GM21825 (cell line): Measurements from ENCODE around the gene ABRACL.

Experiments
- ATAC-seq: cut with Tn5 transposase; IDR thresholded peaks from one replicate; pipeline ENCODE4 v1.9.1; 2021; ENCODE audit warnings: mild to moderate bottlenecking, moderate library complexity; ENCODE audit not compliant: unreplicated experiment

Gene ABRACL

DNA sequence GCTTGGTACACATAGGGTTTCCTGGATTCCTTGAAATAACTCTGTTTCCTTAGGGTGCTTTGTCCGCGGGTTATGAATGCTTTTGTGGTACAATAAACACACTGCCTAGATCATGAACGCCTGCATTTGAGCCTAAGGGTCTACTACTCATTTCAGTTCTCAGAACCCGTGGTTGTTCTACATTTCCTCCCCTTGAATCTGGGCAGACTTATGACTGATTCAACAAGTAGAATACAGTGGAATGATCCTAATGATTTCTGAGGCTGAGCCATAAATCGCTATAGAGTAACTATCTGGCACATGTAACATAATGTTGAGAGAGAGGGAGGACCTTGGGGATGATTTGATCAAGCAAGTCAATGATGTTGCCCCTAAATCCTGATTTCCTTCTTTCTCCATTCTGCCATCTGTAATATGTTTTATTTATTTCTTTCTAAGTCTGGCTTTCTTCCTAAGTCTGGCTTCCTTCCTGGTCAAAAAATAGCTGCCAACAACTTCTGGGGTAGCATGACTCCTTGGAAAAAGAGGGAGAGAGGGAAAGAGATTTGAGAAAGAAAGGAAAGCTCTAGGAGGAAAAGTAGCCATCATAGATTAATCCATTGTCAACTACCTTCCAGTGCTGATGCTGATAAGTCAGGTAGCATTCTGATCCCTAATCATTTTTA lies 23.0 kb downstream of the ABRACL start:
- ATAC-seq, result no peak

DNA sequence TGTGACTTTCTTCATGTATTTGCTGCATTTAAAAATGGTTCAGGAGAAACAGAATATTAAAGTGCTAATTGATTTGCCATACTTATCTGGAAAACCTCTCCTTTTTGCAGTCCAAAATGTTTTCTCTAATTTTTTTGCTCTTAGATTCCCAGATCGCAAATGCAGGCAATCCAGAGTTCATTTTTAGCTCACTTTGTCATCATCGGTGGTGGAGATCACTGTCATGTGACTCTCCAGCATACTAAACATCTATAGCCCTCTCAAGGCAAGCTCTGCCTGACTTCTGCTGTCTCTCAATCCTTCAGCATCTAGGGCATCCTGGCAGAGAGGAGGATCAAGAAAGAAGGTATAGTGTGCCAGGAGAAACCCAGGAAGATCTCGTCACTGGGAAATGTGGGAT lies 24.8 kb downstream of the ABRACL start:
- ATAC-seq, result no peak

DNA sequence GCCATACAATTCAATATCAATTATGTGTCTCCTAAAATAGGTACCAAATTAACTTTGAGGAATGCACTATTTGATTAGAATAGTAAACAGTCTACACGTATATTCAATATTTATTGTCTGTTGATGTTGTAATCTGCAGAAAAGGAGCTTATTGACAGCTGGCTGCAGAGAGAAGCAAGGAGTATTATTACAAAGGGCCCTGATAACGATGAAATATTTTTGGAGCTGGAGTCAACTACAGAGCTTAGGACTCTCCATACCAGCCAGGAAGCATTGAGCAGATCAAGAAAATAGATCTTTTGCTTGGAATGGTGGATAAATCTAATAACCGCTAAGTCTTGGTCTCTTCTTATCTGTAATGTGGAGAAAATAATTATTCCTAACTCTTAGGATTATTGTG lies 25.5 kb downstream of the ABRACL start:
- no peak for ATAC-seq

DNA sequence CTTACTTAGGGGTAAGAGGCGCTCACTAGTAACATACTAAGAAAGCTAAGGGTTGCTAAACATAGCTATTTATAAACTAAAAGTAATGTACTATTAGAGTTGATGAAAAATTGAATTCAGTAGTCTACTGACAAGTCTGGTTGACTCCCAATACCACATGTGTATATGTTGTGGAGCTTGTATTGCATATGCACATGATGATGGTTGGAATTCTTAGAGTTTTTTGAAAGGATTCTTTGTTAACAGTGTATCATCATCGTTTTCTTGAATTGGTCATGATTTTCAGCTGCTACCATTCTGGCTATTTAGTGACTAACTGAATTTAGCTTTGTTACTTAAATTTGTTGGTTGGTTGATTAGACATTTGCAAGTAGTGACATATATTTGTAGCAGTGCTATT lies 27.2 kb downstream of the ABRACL start:
- no peak for ATAC-seq

DNA sequence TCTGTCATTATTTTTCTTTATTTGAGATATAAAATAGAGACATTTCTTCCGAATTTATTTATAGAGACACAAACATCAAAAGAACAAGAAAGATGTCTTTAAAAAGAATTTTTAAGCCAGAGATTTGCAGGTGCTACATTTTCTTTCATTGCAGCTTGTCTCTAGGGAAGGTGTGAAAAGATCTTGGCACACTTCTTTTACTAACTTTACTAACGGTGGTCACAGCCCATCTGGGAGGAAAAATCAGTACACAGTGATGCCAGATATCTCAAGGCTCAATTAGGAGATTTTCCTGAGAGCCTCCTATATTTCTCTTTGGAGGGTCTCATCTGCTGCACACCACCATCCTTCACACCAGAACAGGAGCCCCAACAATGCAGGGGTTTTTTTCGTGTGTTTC lies 29.5 kb downstream of the ABRACL start:
- no peak for ATAC-seq

DNA sequence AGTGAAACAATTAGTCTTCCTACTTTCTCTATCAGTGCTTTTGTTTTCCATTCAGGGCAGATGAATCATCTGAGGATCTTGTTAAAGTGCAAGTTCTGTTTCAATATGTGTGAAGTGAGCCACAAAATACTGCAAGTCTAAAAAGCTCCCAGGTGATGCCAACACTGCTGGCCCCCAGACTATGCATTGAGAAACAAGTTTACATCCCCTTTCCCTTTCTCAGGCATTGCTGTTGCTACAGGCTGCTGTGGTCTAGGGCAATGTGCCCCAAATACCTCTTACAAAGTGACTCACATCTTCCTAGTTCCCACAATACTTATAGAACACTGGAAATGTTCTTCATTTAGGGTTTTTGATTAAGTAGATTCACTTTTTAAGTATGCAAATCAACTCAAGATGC lies 31.8 kb downstream of the ABRACL start:
- ATAC-seq, result no peak

DNA sequence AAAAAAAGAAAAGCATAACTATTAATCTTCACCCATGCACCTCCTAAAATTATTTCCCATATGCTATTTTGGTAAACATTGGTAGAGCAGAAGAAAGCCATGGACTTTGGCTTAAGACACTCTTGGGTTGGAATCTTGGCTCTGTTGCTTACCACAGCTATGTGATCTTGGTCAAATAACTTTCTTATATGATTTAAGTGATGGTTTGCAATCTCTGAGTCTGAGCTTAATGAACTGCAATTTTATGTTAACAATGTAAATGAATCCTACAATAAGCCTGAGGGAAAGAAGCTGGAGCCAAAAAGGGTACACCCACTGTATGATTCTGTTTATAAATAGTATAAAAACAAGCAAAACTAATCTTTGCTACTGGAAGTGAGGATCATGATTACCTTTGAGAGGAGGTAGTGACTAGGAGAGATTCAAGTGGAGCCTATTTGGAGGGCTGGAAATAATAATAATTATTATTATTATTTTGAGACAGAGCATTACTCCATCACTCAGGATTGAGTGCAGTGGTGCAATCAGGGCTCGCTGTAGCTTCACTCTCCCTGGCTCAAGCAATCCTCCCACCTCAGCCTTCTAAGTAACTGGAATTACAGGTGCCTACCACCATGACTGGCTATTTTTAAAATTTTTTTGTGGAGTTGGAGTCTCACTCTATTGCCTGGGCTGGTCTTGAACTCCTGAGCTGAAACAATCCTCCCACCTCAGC lies 34.5 kb downstream of the ABRACL start:
- no peak for ATAC-seq

DNA sequence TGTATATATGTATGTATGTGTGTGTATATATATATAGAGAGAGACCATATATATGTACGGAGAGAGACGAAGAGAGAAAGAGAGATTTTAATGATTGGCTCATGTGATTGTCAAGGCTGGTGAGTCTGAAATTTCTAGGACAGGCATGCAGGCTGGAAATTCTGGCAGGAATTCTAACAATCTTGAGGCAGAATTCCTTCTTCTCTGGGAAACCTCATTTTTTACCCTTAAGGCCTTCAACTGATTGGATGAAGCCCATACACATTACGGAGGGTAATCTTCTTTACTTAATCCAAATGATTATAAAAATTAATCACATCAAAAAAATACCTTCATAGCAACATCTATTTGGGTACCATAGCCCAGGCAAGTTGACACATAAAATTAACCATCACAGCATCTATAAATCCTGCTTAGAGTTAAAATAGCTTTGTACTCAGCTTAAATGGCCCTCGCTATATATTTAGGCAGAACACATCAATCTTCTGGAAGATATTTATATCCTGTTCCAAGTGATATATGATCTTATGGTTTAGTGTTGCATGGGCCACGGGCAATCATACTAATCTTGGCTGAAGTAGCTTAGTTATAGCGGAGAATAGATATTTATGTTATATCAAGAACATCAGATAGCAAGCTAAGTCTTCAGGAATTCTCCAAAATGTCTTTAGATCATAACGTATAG lies 36.6 kb downstream of the ABRACL start:
- ATAC-seq, result no peak

DNA sequence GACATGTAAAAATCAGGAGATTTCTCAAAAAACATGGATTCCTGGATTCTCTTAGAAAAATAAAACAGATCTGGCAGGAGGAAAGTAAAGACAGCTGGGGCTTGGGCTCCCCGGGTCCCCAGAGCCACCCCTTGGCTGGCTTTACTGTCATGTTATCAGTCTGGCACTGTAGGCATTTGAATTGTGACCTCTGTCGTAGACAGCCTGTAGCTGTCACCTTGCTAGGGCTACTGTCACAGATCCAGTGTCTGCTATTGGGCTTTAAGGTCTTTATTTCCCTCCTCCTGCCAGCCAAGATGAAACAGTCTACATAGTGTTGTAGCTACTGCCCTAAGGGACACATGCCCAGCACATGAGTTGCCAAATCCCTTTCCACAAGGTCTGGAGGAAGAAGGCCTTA lies 37.5 kb downstream of the ABRACL start:
- ATAC-seq, result no peak

DNA sequence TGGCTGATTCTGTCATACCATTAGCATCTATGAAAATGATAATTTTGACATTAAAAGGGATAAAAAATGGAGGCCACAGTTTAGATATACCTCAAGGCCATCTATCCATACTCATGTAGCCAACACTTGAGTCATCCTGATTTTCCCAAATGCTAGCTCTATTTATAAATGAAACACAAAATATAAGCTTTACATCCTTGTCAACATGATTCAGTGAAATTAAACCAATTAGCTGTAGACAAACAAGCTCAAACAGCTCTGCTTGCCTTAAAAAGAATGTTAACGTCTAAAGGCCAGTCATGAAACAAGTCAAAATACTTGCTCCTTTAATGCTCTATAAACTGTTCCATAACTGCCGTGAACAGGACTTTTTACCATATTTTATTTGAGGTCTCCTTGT lies 40.3 kb downstream of the ABRACL start:
- no peak for ATAC-seq

DNA sequence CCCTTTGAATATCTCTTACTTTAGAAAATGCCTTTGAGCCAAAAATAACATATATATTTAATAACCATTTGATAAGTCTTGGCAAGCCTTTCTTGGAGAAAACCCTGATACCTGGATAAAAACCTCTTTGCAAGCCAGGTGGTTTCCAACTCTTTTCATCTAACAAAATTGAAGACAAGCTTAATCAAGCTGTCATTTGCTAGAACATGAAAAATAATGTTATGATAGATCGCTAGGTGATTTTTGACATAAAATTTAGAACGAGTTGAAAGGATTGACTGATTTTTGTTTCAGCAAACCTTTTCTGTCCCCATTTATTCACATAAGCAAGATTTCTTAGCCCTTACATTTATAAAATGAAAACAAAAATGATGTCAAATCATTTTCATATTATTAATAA lies 44.6 kb downstream of the ABRACL start:
- no peak for ATAC-seq

DNA sequence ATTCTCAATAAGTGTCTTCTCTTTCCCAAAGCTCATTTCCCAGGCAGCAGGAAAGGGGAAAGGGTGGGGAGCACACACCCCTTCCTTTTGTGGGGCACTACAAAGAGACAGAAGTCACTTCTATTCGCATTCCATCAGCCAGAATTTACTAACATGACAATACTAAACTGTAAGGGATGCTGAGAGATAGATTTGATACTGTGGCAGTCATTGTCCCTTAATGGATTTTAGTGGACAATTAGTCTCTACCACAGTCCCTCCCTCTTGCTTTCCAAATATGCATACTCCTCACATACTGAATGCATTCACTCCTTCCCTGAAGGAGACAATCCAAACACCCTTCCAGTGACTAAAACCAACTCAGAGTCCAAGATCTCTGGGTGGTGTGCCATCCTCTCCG lies 50.5 kb downstream of the ABRACL start:
- ATAC-seq, result no peak

DNA sequence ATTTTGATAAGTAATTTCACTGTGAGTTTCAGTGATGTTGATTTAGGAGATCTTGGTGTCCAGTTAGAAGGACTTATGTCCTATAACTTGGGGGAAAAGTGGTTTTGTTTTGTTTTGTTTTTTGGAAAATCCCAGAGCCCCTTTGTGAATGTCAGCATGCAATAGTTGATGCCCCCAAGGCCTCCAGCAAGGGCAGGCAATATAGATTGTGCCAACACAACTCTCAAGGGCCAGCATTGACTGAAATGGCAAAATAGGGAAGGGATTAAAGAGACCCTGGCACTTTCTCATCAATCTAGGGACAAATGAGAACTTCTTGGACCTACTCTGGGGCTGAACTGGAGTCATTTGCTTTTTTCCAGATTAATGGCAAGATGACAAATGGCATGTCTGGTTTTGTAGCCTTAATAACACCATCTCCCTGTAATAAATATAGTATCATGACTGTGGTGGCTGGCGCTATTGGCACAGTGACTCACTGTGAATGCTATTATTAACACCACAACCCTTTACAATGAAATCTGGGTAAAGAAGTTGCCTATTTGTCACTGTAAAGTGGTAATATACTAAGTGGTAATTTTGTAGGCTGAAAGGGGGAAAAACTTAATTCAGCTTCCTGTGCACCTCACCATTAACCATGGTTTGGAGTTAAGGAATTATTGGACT lies 51.8 kb downstream of the ABRACL start:
- ATAC-seq, result no peak

DNA sequence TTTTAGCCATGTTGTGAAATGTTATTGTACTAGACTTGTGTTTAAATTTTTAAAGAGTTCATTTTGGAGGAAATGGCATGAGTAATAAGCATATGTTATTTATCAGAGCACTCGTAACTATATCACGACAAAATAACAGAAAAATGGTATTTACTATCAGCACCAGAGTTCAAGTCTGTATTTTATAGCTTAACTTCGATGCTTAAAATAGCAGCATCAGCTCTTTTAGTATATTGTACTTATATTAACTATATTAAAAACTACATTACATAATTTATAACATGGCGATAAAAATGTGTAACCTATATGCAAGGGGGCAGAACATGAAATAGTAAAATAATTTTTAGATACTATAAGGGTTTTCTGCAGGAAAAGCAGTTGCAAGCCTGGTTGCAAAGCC lies 52.9 kb downstream of the ABRACL start:
- ATAC-seq, result no peak

DNA sequence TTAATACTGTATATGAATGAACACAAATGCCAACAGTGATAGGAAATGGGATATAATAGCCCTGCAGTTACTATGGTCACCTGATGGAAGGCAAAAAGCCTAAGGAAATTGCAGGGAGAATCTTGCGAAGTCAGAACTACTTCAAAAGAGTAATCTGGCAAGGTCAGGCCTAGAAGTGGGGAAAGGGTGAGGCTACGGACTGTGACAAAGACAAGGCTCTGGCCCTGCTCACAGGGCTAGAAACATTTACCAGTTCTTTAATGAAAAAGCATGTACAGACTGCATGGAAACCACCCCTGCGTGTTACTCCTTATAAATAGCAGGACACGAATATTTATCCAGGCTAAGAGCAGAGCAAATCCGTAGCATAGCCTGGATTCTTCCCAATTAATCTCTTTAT lies 53.8 kb downstream of the ABRACL start:
- ATAC-seq, result no peak

DNA sequence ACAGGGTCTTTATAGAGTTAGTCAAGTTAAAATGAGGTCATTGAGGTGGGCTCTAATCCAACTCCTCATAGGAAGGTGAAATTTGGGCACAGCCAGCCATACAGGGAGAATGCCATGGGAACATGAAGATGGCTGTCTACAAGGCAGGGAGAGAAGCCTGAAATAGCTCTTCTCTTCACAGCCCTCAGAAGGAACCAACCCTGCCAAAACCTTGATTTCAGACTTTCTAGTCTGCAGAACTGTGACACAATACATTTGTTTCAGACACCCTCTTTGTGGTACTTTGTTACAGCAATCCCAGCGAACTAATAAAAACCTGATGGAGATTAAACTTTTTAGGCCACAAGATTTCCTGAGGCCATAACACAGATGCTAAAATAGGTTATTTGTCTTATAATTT lies 63.3 kb downstream of the ABRACL start:
- no peak for ATAC-seq
